K562 (cell line): Measurements from ENCODE around the gene NUP88. TPM values are rescaled to one million over a fixed set of nuclear protein-coding genes. Genes with fewer than 3 reads are reported as not detected.

Source experiments
- KHSRP ChIP-seq: fragments of 450-650 bp; IDR thresholded peaks from 2 replicates; pipeline ENCODE4 v1.6.1; 2017
- NR2C2 ChIP-seq, 2 experiments: fragments of 200-800 bp in 1 of 2; sonication (Bioruptor generic) in 1 of 2; sonication (generic) in 1 of 2; formaldehyde crosslinking in 1 of 2; IDR thresholded peaks; 2 replicates each; pipeline versions ENCODE4 v1.6.1 to v1.8.0; 2016 to 2022; ENCODE audit warnings: mild to moderate bottlenecking in 1 of 2, missing compliant biosample characterization in 1 of 2, missing genetic modification characterization in 1 of 2, missing genetic modification reagents in 1 of 2
- PCBP2 ChIP-seq: fragments of 200-400 bp; formaldehyde crosslinking; IDR thresholded peaks from 2 replicates; pipeline ENCODE4 v1.6.1; 2018; ENCODE audit warnings: low read length, low read depth, mild to moderate bottlenecking, moderate library complexity; ENCODE audit not compliant: poor library complexity, severe bottlenecking
- RB1 ChIP-seq: fragments of 450-650 bp; IDR thresholded peaks from 2 replicates; pipeline ENCODE4 v1.6.1; 2017; ENCODE audit warnings: low read depth, mild to moderate bottlenecking
- ZNF263 ChIP-seq: sonication (generic); formaldehyde crosslinking; IDR thresholded peaks from 2 replicates; pipeline ENCODE4 v1.8.0; 2022; ENCODE audit warnings: mild to moderate bottlenecking, missing genetic modification reagents, borderline replicate concordance
- ZNF778 ChIP-seq: fragments of 450-650 bp; formaldehyde crosslinking; IDR thresholded peaks from 2 replicates; pipeline ENCODE4 v1.4.0; 2020; ENCODE audit warnings: mild to moderate bottlenecking, moderate library complexity
- polyA plus RNA-seq, 8 experiments: library from polyadenylated mRNA; depleted of rRNA in 4 of 8; stranded (reverse) in 5 of 8; unstranded in 3 of 8; fragments of >200 nt; fragmentation: Nextera tagmentation in 2 of 8; fragmentation: Illumina TruSeq in 1 of 8; extraction: Ambion mirVana in 2 of 8; extraction: Trizol in 1 of 8; gene quantifications; 2 replicates each; pipeline versions ENCODE4 v1.2.1 to v1.2.3, GENCODE V29; 2011 to 2014; ENCODE audit warnings: inconsistent platforms in 1 of 8, missing spikeins in 1 of 8
- total RNA-seq, 7 experiments: library from RNA; depleted of rRNA in 6 of 7; stranded (reverse); fragments of >200 nt in 6 of 7; fragmentation: Illumina TruSeq in 2 of 7; extraction: Trizol in 2 of 7; gene quantifications; 2 replicates each; pipeline versions ENCODE4 v1.2.1 to v1.2.3, GENCODE V29; 2011 to 2021; ENCODE audit warnings: low replicate concordance in 1 of 7
- TF ChIP-seq, protein P1 (sequence below): fragments of 450-650 bp; IDR thresholded peaks from 2 replicates; pipeline ENCODE4 v1.6.1; 2017; ENCODE audit warnings: antibody characterized with exemption, mild to moderate bottlenecking
- TF ChIP-seq, protein P2 (sequence below): fragments of 450-650 bp; IDR thresholded peaks from 2 replicates; pipeline ENCODE4 v1.6.1; 2014; ENCODE audit warnings: low read depth, mild to moderate bottlenecking, moderate library complexity, borderline replicate concordance
- TF ChIP-seq, protein P3 (sequence below): fragments of 250-450 bp; sonication (Bioruptor Pico); IDR thresholded peaks from 2 replicates; pipeline ENCODE4 v1.5.0; 2020; ENCODE audit warnings: mild to moderate bottlenecking, borderline replicate concordance
- TF ChIP-seq, protein P4 (sequence below): sonication (generic); formaldehyde crosslinking; IDR thresholded peaks from 2 replicates; pipeline ENCODE4 v1.8.0; 2022; ENCODE audit warnings: mild to moderate bottlenecking, missing genetic modification reagents

NUP88 gene
- total and polyA plus RNA-seq, 9 of the 15 experiments (the other 6 are each of a cell fraction or from before 2014, with no cell fraction given): 59.9 to 160 (median 119) TPM

DNA sequence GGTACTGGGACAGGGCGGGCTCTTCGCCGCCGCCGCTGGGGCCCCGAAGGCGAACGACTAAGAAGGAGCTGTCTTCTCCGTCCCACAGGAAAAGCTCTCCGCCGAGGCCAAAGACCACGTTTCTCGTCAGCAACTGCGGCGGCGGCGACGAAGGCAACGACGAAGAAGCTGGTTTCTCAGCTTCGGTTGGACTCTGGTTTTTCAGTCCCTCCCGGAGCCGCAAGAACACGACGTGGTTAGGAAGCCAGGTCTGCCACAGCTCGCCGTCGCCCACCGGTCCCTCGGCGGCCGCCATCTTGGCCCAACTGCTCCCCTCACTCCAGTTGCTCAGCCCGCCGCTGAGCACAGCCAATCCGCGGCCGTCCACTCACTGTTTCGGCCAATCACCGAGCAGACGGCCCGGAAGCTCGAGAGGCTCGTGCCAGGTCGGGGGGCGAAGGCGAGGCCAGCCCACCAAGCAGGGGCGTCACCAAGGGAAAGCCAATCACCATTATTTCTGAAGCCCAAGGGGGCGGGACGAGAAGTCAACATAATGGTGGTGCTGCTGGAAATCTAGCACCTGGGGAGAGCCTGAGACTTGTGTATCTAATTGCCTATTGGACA lies at the start of gene NUP88 (continued):
- TF ChIP-seq, protein P1, sequence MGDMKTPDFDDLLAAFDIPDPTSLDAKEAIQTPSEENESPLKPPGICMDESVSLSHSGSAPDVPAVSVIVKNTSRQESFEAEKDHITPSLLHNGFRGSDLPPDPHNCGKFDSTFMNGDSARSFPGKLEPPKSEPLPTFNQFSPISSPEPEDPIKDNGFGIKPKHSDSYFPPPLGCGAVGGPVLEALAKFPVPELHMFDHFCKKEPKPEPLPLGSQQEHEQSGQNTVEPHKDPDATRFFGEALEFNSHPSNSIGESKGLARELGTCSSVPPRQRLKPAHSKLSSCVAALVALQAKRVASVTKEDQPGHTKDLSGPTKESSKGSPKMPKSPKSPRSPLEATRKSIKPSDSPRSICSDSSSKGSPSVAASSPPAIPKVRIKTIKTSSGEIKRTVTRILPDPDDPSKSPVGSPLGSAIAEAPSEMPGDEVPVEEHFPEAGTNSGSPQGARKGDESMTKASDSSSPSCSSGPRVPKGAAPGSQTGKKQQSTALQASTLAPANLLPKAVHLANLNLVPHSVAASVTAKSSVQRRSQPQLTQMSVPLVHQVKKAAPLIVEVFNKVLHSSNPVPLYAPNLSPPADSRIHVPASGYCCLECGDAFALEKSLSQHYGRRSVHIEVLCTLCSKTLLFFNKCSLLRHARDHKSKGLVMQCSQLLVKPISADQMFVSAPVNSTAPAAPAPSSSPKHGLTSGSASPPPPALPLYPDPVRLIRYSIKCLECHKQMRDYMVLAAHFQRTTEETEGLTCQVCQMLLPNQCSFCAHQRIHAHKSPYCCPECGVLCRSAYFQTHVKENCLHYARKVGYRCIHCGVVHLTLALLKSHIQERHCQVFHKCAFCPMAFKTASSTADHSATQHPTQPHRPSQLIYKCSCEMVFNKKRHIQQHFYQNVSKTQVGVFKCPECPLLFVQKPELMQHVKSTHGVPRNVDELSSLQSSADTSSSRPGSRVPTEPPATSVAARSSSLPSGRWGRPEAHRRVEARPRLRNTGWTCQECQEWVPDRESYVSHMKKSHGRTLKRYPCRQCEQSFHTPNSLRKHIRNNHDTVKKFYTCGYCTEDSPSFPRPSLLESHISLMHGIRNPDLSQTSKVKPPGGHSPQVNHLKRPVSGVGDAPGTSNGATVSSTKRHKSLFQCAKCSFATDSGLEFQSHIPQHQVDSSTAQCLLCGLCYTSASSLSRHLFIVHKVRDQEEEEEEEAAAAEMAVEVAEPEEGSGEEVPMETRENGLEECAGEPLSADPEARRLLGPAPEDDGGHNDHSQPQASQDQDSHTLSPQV: no peak
- TF ChIP-seq, protein P2, sequence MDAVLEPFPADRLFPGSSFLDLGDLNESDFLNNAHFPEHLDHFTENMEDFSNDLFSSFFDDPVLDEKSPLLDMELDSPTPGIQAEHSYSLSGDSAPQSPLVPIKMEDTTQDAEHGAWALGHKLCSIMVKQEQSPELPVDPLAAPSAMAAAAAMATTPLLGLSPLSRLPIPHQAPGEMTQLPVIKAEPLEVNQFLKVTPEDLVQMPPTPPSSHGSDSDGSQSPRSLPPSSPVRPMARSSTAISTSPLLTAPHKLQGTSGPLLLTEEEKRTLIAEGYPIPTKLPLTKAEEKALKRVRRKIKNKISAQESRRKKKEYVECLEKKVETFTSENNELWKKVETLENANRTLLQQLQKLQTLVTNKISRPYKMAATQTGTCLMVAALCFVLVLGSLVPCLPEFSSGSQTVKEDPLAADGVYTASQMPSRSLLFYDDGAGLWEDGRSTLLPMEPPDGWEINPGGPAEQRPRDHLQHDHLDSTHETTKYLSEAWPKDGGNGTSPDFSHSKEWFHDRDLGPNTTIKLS: no peak; the same call in 1 of the 2 replicates
- TF ChIP-seq, protein P3, sequence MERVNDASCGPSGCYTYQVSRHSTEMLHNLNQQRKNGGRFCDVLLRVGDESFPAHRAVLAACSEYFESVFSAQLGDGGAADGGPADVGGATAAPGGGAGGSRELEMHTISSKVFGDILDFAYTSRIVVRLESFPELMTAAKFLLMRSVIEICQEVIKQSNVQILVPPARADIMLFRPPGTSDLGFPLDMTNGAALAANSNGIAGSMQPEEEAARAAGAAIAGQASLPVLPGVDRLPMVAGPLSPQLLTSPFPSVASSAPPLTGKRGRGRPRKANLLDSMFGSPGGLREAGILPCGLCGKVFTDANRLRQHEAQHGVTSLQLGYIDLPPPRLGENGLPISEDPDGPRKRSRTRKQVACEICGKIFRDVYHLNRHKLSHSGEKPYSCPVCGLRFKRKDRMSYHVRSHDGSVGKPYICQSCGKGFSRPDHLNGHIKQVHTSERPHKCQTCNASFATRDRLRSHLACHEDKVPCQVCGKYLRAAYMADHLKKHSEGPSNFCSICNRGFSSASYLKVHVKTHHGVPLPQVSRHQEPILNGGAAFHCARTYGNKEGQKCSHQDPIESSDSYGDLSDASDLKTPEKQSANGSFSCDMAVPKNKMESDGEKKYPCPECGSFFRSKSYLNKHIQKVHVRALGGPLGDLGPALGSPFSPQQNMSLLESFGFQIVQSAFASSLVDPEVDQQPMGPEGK: no peak
- TF ChIP-seq, protein P4, sequence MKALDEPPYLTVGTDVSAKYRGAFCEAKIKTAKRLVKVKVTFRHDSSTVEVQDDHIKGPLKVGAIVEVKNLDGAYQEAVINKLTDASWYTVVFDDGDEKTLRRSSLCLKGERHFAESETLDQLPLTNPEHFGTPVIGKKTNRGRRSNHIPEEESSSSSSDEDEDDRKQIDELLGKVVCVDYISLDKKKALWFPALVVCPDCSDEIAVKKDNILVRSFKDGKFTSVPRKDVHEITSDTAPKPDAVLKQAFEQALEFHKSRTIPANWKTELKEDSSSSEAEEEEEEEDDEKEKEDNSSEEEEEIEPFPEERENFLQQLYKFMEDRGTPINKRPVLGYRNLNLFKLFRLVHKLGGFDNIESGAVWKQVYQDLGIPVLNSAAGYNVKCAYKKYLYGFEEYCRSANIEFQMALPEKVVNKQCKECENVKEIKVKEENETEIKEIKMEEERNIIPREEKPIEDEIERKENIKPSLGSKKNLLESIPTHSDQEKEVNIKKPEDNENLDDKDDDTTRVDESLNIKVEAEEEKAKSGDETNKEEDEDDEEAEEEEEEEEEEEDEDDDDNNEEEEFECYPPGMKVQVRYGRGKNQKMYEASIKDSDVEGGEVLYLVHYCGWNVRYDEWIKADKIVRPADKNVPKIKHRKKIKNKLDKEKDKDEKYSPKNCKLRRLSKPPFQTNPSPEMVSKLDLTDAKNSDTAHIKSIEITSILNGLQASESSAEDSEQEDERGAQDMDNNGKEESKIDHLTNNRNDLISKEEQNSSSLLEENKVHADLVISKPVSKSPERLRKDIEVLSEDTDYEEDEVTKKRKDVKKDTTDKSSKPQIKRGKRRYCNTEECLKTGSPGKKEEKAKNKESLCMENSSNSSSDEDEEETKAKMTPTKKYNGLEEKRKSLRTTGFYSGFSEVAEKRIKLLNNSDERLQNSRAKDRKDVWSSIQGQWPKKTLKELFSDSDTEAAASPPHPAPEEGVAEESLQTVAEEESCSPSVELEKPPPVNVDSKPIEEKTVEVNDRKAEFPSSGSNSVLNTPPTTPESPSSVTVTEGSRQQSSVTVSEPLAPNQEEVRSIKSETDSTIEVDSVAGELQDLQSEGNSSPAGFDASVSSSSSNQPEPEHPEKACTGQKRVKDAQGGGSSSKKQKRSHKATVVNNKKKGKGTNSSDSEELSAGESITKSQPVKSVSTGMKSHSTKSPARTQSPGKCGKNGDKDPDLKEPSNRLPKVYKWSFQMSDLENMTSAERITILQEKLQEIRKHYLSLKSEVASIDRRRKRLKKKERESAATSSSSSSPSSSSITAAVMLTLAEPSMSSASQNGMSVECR (CRISPR knock-in tag): no peak; the same call in 1 of the 2 replicates
- TF ChIP-seq NR2C2 (CRISPR knock-in tag; IDR thresholded peaks at IDR 0.05): peak; percentile 76; the same call in 1 of the 2 replicates
- peak; percentile 92 for TF ChIP-seq NR2C2 (tag; IDR thresholded peaks at IDR 0.05)
- TF ChIP-seq KHSRP: no peak
- TF ChIP-seq ZNF263 (CRISPR knock-in tag): peak; percentile 33; the same call in 1 of the 2 replicates
- no peak for TF ChIP-seq ZNF778 (CRISPR knock-in tag)
- TF ChIP-seq RB1: peak; percentile 45; the same call in 1 of the 2 replicates
- no peak for TF ChIP-seq PCBP2
